ENCODE data around the gene TERT.
"Not testable (repeated sequence)": the region's sequence is repeated elsewhere in the genome, so short reads cannot be mapped to it uniquely, and the experiment has no call there.

TERT gene

GRCh38 chr5:1270426-1270825, 24.4 kb downstream of the TERT start:
- DNase-seq (ENCODE audit: low read depth) = no peak
- H3K4me3 ChIP-seq (ENCODE audit: low read depth, low read length) = no peak overlapping the region
- in situ Hi-C loops (cut with HindIII; ENCODE audit: low sequenced_read_pairs) = no loop called here
- TF ChIP-seq CTCF (IDR thresholded peaks at IDR 0.05; ENCODE audit: low read depth, low read length, missing control alignments) = no peak

GRCh38 chr5:1268666-1269065, 26.2 kb downstream of the TERT start:
- H3K4me3 ChIP-seq (ENCODE audit: low read depth, low read length) = no peak overlapping the region
- in situ Hi-C loops (cut with HindIII; ENCODE audit: low sequenced_read_pairs) = no loop called here
- no peak for TF ChIP-seq CTCF (IDR thresholded peaks at IDR 0.05; ENCODE audit: low read depth, low read length, missing control alignments)
- no peak for DNase-seq (ENCODE audit: low read depth)

- in situ Hi-C loops (cut with HindIII; ENCODE audit: low sequenced_read_pairs) = no loop called here
- no peak for DNase-seq (ENCODE audit: low read depth)
Observed at GRCh38 chr5:1268056-1268455, 26.8 kb downstream of the TERT start.

GRCh38 chr5:1267464-1267863, 27.4 kb downstream of the TERT start:
- DNase-seq (ENCODE audit: low read depth); H3K4me3 ChIP-seq (ENCODE audit: low read depth, low read length); in situ Hi-C loops (cut with HindIII; ENCODE audit: low sequenced_read_pairs): not testable (repeated sequence)

More at GRCh38 chr5:1268056-1268455, 26.8 kb downstream of the TERT start:
- no peak overlapping the region for H3K4me3 ChIP-seq (ENCODE audit: low read depth, low read length)
- no peak for TF ChIP-seq CTCF (IDR thresholded peaks at IDR 0.05; ENCODE audit: low read depth, low read length, missing control alignments)

- in situ Hi-C loops (cut with HindIII; ENCODE audit: low sequenced_read_pairs) = no loop called here
- H3K4me3 ChIP-seq (ENCODE audit: low read depth, low read length) = no peak overlapping the region
- no peak for DNase-seq (ENCODE audit: low read depth)
- TF ChIP-seq CTCF (IDR thresholded peaks at IDR 0.05; ENCODE audit: low read depth, low read length, missing control alignments) = no peak
Observed at GRCh38 chr5:1266791-1267190, 28.1 kb downstream of the TERT start.

- in situ Hi-C loops (cut with HindIII; ENCODE audit: low sequenced_read_pairs) = no loop called here
- DNase-seq (ENCODE audit: low read depth) = no peak
- H3K4me3 ChIP-seq (ENCODE audit: low read depth, low read length) = no peak overlapping the region
- TF ChIP-seq CTCF (IDR thresholded peaks at IDR 0.05; ENCODE audit: low read depth, low read length, missing control alignments) = no peak
Observed at GRCh38 chr5:1265461-1266455, 29.1 kb downstream of the TERT start.

GRCh38 chr5:1265026-1265425, 29.8 kb downstream of the TERT start:
- in situ Hi-C loops (cut with HindIII; ENCODE audit: low sequenced_read_pairs) = no loop called here
- no peak for DNase-seq (ENCODE audit: low read depth)
- no peak for TF ChIP-seq CTCF (IDR thresholded peaks at IDR 0.05; ENCODE audit: low read depth, low read length, missing control alignments)
- H3K4me3 ChIP-seq (ENCODE audit: low read depth, low read length) = no peak overlapping the region
